ENCODE measurements around the gene ZMAT5.

Gene ZMAT5

DNA sequence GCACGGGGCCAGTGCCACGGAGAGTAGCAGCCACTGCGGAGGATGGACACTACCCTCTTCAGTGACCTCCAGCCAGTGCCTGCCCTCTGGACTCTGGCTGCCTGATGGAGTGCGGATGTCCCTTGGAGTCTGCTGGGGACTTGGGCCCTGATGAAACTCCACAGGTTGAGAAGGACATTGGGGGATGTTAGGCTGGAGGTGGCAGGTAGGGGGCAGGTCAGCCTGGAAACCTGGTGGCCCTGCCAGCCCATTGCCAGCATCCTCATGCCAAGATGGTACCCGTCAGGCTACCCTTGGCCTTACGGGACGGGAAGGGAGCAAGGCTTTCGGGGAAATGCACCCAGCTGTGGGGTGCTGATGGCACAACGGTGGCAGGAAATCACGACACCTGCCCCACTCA lies 43.0 kb downstream of the ZMAT5 start:
- Histone ChIP-seq H3K9me2 (replicated peaks; ENCODE audit: insufficient read depth, low read length) (no peaks in the 10 kb centered on the region), H3K27ac (ENCODE audit: low read depth, low read length) (no peak overlapping the region), H4K20me1 (ENCODE audit: low read depth, low read length) (no peaks in the 10 kb centered on the region), H3F3A (ENCODE audit: insufficient read depth) (no peaks in the 10 kb centered on the region), H3K27me3 (ENCODE audit: low read length) (no peaks in the 10 kb centered on the region), H2AFZ (ENCODE audit: low read depth, low read length, severe bottlenecking) (no peak overlapping the region), H3K79me2 (ENCODE audit: insufficient read depth, low read length) (no peaks in the 10 kb centered on the region), H3K4me2 (ENCODE audit: low read depth, low read length, poor library complexity, severe bottlenecking) (no peak overlapping the region), H3K9me3 (ENCODE audit: insufficient read depth, low read length) (no peaks in the 10 kb centered on the region), H3K36me3 (ENCODE audit: low read length) (no peaks in the 10 kb centered on the region), H3K9ac (ENCODE audit: low read length) (no peak overlapping the region), H3K4me3 (ENCODE audit: insufficient read depth, low read length, poor library complexity, severe bottlenecking) (no peak overlapping the region)
- TF ChIP-seq, protein P1, sequence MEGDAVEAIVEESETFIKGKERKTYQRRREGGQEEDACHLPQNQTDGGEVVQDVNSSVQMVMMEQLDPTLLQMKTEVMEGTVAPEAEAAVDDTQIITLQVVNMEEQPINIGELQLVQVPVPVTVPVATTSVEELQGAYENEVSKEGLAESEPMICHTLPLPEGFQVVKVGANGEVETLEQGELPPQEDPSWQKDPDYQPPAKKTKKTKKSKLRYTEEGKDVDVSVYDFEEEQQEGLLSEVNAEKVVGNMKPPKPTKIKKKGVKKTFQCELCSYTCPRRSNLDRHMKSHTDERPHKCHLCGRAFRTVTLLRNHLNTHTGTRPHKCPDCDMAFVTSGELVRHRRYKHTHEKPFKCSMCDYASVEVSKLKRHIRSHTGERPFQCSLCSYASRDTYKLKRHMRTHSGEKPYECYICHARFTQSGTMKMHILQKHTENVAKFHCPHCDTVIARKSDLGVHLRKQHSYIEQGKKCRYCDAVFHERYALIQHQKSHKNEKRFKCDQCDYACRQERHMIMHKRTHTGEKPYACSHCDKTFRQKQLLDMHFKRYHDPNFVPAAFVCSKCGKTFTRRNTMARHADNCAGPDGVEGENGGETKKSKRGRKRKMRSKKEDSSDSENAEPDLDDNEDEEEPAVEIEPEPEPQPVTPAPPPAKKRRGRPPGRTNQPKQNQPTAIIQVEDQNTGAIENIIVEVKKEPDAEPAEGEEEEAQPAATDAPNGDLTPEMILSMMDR (IDR thresholded peaks at IDR 0.05; ENCODE audit: insufficient read depth, low read length, poor library complexity, severe bottlenecking), result no peak
- no peak for TF ChIP-seq EZH2phosphoT487 (conservative IDR thresholded peaks at IDR 0.05; ENCODE audit: low read length)

DNA sequence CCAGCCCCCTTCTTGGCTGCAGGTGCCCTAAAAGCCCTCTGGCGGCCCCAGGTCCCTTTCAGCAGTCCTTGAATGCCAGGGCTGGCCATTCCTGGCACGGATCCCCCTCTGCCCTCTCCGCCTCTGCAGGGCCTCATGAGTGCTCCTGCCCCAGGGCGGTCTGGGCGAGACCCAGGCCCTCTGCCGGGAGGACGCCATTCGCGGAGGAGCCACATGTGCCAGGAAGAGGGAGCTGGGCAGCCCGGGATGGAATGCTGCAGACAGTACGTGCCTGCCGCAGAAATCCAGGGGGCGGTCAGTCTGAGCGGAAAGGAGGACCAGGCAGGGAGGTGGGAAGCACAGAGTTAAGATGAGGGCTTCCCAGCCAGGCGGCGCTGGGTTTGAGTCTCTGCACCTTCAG lies 44.2 kb downstream of the ZMAT5 start:
- Histone ChIP-seq H3K4me2 (ENCODE audit: low read depth, low read length, poor library complexity, severe bottlenecking) (no peak overlapping the region), H3K27ac (ENCODE audit: low read depth, low read length) (no peak overlapping the region), H3K9me2 (replicated peaks; ENCODE audit: insufficient read depth, low read length) (no peaks in the 10 kb centered on the region), H3K27me3 (ENCODE audit: low read length) (no peaks in the 10 kb centered on the region), H3K36me3 (ENCODE audit: low read length) (no peaks in the 10 kb centered on the region), H2AFZ (ENCODE audit: low read depth, low read length, severe bottlenecking) (no peak overlapping the region), H4K20me1 (ENCODE audit: low read depth, low read length) (no peaks in the 10 kb centered on the region), H3F3A (ENCODE audit: insufficient read depth) (no peaks in the 10 kb centered on the region), H3K9me3 (ENCODE audit: insufficient read depth, low read length) (no peaks in the 10 kb centered on the region), H3K4me3 (ENCODE audit: insufficient read depth, low read length, poor library complexity, severe bottlenecking) (no peak overlapping the region), H3K79me2 (ENCODE audit: insufficient read depth, low read length) (no peaks in the 10 kb centered on the region), H3K9ac (ENCODE audit: low read length) (no peak overlapping the region)
- TF ChIP-seq EZH2phosphoT487 (conservative IDR thresholded peaks at IDR 0.05; ENCODE audit: low read length), result no peak
- TF ChIP-seq, protein P1 (IDR thresholded peaks at IDR 0.05; ENCODE audit: insufficient read depth, low read length, poor library complexity, severe bottlenecking), result no peak

DNA sequence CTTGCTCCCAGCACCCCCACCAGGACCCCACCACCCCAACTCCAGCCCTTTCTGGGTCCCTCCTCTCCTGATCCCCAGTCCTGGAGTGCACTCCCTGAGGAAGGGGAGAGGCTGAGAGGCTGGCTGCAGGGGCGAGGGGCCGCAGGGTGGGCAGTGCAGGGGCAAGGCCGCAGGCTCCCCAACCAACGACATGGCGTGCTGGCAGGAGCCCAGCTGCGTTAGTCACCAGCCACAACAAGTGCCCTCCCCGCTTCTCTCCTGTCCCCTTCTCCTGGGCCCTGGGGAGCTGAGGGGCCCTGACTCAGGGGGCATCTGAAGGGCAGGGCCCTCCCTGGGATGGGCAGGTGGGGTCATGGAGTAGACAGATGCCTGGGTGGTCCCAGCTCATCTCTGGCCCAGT lies 44.7 kb downstream of the ZMAT5 start:
- no peaks in the 10 kb centered on the region for H3K36me3 ChIP-seq (ENCODE audit: low read length)
- H3K9me2 ChIP-seq (replicated peaks; ENCODE audit: insufficient read depth, low read length), result no peaks in the 10 kb centered on the region
- TF ChIP-seq EZH2phosphoT487 (conservative IDR thresholded peaks at IDR 0.05; ENCODE audit: low read length), result no peak
- TF ChIP-seq, protein P1 (IDR thresholded peaks at IDR 0.05; ENCODE audit: insufficient read depth, low read length, poor library complexity, severe bottlenecking), result no peak
- no peaks in the 10 kb centered on the region for H3K79me2 ChIP-seq (ENCODE audit: insufficient read depth, low read length)
- H3F3A ChIP-seq (ENCODE audit: insufficient read depth), result no peaks in the 10 kb centered on the region
- no peak overlapping the region for H3K27ac ChIP-seq (ENCODE audit: low read depth, low read length)
- H3K4me3 ChIP-seq (ENCODE audit: insufficient read depth, low read length, poor library complexity, severe bottlenecking), result no peak overlapping the region
- no peak overlapping the region for H3K9ac ChIP-seq (ENCODE audit: low read length)
- no peaks in the 10 kb centered on the region for H4K20me1 ChIP-seq (ENCODE audit: low read depth, low read length)
- H3K9me3 ChIP-seq (ENCODE audit: insufficient read depth, low read length), result no peaks in the 10 kb centered on the region
- no peaks in the 10 kb centered on the region for H3K27me3 ChIP-seq (ENCODE audit: low read length)
- no peak overlapping the region for H2AFZ ChIP-seq (ENCODE audit: low read depth, low read length, severe bottlenecking)
- H3K4me2 ChIP-seq (ENCODE audit: low read depth, low read length, poor library complexity, severe bottlenecking), result no peak overlapping the region

All from SU-DHL-6 (cell line).